D721Med (cell line): Measurements from ENCODE around the gene S100A14.
A peak's percentile ranks its signal among the peaks of the same experiment; 100 is the strongest.
"Not testable (repeated sequence)": the region's sequence is repeated elsewhere in the genome, so short reads cannot be mapped to it uniquely, and the experiment has no call there.

Experiments
- DNase-seq: peaks from one replicate; pipeline ENCODE4 v3.0.0; 2011; ENCODE audit warnings: low spot score; ENCODE audit not compliant: insufficient read length
- FAIRE-seq: peaks from 2 replicates; lab custom pipeline; 2011; peaks lifted over from hg19 to GRCh38; lab: Jason Lieb, UNC
- TF ChIP-seq, protein P1 (sequence below): IDR thresholded peaks from 2 replicates; pipeline ENCODE4 v1.5.1; 2012; ENCODE audit warnings: mild to moderate bottlenecking, control low read depth; ENCODE audit not compliant: insufficient read depth; ENCODE audit errors: missing control alignments

S100A14 gene

DNA sequence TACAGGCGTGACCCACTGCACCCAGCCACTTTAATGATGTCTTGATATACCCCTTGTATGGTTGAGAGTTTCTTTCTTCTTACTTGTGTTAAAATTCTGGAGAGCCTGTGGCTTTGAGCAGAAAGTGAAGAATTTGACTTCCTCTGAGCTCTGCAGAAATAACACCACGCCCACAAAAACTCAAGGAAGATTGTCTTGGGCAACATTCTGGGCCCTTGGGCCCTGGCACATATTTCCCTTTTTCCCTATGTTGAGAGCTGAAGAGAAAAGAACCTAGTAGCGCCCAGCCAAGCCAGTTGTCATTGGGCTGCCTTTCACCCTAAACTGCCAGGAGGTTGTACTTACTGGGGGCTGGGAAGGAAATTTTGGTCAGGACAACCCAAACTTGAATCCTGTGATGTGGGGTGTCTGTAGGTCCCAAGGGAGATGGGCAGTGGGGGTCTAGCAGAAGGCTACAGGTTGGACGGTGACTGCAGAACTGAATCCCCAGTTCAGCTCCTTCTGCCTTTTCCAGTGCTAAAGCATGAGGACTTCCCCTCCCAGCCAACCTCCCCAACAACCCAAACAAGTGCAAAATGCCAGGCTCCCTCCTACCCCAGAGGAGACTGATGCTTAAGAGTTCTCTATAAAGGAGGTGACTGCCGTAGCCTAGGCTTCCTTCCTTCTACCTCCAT lies 30.7 kb upstream of the S100A14 start:
- TF ChIP-seq, protein P1, sequence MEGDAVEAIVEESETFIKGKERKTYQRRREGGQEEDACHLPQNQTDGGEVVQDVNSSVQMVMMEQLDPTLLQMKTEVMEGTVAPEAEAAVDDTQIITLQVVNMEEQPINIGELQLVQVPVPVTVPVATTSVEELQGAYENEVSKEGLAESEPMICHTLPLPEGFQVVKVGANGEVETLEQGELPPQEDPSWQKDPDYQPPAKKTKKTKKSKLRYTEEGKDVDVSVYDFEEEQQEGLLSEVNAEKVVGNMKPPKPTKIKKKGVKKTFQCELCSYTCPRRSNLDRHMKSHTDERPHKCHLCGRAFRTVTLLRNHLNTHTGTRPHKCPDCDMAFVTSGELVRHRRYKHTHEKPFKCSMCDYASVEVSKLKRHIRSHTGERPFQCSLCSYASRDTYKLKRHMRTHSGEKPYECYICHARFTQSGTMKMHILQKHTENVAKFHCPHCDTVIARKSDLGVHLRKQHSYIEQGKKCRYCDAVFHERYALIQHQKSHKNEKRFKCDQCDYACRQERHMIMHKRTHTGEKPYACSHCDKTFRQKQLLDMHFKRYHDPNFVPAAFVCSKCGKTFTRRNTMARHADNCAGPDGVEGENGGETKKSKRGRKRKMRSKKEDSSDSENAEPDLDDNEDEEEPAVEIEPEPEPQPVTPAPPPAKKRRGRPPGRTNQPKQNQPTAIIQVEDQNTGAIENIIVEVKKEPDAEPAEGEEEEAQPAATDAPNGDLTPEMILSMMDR: no peak

DNA sequence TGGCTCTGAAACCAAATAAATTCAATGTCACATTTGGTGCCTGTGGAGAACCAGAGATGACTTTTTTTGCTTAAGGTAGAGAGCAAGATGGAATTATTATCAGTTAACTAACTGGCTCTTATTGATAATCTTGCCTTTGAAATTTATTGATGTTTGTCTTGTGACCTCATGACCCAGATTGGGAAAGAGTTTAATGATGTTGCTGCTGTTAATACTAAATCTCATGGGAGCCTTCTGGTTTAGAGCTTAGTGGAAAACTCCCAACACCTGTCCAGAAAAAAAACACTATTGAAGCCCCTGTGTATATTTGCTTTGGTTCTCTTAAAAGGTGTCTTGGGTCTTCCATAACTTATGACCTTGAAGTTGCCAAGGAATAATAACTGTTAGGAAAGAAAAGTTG lies 27.7 kb upstream of the S100A14 start:
- DNase-seq (no peak), FAIRE-seq (no peak)
- TF ChIP-seq, protein P1: no peak

More for the DNA sequence above, 30.7 kb upstream of the S100A14 start:
- DNase-seq (no peak), FAIRE-seq (no peak)

DNA sequence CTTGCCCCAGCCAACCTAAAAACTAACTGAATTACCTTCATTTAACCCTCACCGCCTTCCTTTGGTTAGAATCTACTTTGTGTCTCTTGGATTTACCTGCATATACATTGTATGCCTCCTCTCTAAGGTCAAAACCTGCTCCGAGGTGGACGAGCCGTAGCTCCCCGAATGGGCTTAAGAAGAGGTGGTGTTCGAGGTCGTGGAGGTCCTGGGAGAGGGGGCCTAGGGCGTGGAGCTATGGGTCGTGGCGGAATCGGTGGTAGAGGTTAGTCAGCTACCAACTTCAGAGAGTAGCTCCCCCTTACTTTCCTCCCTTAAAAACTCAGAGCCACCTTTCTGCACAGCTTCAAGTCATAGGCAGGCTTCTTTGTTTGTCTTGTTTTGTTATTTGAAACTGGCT lies 27.0 kb upstream of the S100A14 start:
- DNase-seq (no peak), FAIRE-seq (no peak)
- TF ChIP-seq, protein P1: no peak

DNA sequence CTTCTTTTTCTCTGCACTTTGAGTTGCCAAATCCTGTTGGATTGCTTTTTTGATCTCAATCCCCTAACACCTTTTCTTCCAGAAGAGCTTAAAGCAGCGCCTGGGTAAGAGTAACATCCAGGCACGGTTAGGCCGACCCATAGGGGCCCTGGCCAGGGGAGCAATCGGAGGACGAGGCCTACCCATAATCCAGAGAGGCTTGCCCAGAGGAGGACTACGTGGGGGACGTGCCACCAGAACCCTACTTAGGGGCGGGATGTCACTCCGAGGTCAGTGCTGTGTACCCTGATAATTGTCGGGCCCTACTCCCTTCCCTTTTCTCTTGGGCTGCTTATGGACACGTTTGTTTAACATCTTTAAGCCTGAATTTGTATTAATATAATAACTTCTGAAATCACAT lies 26.0 kb upstream of the S100A14 start:
- DNase-seq (no peak), FAIRE-seq (no peak)
- TF ChIP-seq, protein P1: no peak

DNA sequence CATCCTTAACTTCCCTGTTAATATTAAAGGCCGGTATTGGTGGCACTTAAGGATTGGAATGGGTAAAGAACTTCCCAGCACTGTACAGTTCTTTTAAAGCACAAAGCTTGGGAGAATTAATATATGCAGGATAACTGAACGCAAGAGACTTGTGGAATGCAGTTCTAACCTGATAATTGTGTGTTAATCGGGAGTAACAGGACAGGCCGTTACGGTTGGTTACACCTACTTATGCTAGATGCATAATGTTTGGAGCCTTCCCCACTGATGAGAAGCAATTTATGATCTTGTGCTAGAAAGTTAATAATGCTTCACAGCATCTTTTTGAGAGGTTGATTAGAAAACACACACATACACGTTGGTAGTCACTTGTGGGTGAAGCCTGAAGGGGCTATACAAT lies 24.7 kb upstream of the S100A14 start:
- TF ChIP-seq, protein P1: no peak
- no peak for DNase-seq
- peak; percentile 73 for FAIRE-seq

DNA sequence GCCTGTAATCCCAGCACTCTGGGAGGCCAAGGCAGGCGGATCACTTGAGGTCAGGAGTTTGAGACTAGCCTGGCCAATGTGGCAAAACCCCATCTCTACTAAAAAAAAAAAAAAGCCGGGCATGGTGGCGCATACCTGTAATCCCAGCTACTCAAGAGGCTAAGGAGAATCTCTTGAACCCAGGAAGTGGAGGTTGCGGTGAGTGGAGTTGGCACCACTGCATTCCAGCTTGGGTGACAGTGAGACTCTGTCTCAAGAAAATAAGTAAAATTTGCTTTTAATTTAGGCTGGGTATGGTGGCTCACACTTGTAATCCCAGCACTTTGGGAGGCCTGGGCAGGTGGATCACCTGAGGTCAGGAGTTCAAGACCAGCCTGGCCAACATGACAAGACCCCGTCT lies 24.1 kb upstream of the S100A14 start:
- not testable (repeated sequence) for DNase-seq, FAIRE-seq

DNA sequence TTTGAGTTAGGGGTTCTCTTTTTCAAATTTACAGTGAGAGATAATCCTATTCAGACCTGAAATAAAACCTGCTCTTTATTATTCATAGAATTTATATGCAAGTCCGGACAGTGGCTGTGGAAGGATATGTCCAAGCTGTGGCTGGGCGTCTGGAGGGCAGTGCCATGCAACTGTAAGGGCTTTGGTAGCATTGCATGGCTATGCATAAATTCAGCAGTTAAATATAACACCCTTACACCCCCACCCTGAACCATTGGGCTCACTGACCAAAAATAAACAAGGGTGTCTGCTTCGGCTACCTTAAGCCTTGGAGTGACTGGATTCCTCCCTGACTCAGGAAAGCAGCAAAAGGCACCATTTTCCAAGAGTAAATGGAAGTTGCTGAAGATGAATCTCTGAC lies 23.2 kb upstream of the S100A14 start:
- TF ChIP-seq, protein P1: no peak
- no peak for FAIRE-seq

DNA sequence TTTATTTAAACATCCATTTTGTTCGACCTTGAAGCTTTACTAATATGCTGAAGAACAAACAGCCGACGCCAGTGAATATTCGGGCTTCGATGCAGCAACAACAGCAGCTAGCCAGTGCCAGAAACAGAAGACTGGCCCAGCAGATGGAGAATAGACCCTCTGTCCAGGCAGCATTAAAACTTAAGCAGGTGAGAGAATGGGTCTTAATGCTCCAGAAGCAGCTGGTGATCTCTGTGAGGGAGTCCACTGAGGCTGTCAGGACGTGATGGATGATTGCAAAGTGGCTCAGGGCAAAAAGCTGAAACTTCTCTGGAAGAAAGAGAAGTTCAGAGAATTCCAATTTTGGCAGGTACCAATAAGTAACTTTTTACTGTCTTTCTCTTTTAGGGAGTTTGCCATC lies 22.1 kb upstream of the S100A14 start:
- DNase-seq (no peak), FAIRE-seq (no peak)
- TF ChIP-seq, protein P1: no peak

More for the DNA sequence above, 23.2 kb upstream of the S100A14 start:
- DNase-seq: no peak
